GM18520 (cell line): ENCODE results near the gene SPRYD4.
"Not testable (repeated sequence)": the region's sequence is repeated elsewhere in the genome, so short reads cannot be mapped to it uniquely, and the experiment has no call there.

Experiments
- ATAC-seq: cut with Tn5 transposase; IDR thresholded peaks from one replicate; pipeline ENCODE4 v1.9.1; 2021; ENCODE audit not compliant: unreplicated experiment

The SPRYD4 gene

DNA sequence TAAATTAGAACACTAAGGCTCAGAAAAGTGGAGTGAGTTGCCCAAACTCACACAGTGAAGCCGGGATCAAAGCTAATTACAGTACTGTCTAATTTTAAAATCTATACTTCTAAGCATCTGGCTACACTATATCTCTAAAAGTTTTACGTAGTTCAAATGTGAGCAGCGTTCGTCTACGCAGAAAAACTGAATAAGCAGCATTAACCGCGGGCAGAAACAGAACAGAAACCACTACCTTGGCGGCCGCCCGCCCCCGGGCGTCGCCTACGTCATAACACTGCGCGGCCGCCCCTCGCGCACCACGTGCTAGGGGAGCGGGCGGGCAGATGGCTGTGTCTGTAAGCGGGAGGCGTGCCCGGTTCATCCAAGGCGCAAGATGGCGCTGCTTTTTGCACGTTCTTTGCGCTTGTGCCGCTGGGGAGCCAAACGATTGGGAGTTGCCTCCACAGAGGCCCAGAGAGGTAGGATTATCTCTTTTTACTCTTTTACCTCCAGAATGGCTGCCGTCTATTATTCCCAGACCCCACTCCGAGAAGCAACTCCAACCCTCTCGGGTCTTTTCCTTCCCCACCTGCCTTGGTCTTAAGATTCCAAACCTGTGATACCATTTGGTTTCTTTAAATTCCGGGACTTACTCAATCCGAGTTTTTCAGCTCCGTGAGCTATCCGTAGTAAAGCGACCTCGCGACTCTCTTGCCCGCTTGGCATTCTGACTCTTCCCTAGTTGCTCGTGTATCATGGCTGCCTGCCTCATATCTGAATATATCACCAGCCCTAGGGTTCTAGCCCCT lies at the start of gene SPRYD4:
Gene SPRYD4, plus strand, starts transcription at position 363 of the 791 bp plus-strand sequence. Its CDS starts 14 bp downstream, at position 377.
- ATAC-seq, result peak; percentile 89

- ATAC-seq, result no peak
Observed at GRCh38 chr12:56420411-56420810, 48.0 kb upstream of the SPRYD4 start.

GRCh38 chr12:56425193-56425592 lies 43.2 kb upstream of the SPRYD4 start:
- no peak for ATAC-seq

DNA sequence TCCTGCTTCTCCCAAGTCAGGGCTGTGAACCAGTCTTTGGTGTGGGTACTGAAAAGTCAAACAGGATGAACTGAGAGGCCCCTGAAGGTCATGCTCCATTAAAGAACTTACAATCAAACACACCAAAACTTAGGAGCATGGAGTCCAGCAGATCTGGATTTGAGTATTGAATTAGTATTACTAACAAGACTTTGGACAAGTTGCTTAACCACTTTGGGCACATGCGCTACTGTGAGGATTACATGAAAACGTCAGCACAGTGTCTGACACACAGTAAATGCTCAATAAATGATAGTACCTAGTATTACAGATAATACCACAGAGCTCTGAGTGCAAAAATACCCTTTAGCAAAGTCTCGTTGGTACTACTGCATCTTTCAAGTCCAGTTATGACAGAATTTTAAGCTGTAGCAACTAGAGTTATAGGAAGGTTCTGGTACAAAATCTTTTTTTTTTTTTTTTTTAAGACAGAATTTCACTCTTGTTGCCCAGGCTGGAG lies 42.4 kb upstream of the SPRYD4 start:
- ATAC-seq, result no peak

GRCh38 chr12:56431288-56431687 lies 37.1 kb upstream of the SPRYD4 start:
- ATAC-seq, result no peak

GRCh38 chr12:56431850-56432249 lies 36.5 kb upstream of the SPRYD4 start:
- ATAC-seq, result no peak

DNA sequence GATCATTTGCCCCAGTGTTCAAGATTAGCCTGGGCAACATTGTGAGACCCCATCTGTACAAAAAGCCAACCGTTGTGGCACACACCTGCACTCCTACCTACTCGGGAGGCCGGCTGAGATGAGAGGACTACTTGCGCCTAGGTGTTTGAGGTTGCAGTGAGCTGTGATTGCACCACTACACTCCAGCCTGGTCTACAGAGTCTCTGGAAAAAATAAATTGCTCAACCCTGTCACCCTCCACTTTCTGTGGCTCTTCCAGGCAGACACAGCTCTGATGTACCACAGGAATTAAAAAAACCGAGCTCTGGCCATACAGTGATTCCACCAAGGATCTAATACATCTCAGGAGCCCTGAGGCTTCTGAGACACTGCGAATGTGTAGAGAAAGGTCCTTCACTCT lies 33.5 kb upstream of the SPRYD4 start:
- ATAC-seq, result no peak

GRCh38 chr12:56437430-56438176 lies 30.8 kb upstream of the SPRYD4 start:
- ATAC-seq, result no peak

GRCh38 chr12:56443208-56443607 lies 25.2 kb upstream of the SPRYD4 start:
- not testable (repeated sequence) for ATAC-seq

GRCh38 chr12:56448860-56449621 lies 19.3 kb upstream of the SPRYD4 start, which contains the start of gene TIMELESS:
Gene TIMELESS, minus strand, starts transcription at chr12:56449426. Its CDS starts 15,256 bp downstream, at chr12:56434170.
- peak; percentile 83 for ATAC-seq

- no peak for ATAC-seq
Observed at GRCh38 chr12:56449622-56449984, 18.8 kb upstream of the SPRYD4 start.

- no peak for ATAC-seq
Observed at GRCh38 chr12:56450241-56450640, 18.1 kb upstream of the SPRYD4 start.

- ATAC-seq, result no peak
Observed at GRCh38 chr12:56451147-56451546, 17.2 kb upstream of the SPRYD4 start.

DNA sequence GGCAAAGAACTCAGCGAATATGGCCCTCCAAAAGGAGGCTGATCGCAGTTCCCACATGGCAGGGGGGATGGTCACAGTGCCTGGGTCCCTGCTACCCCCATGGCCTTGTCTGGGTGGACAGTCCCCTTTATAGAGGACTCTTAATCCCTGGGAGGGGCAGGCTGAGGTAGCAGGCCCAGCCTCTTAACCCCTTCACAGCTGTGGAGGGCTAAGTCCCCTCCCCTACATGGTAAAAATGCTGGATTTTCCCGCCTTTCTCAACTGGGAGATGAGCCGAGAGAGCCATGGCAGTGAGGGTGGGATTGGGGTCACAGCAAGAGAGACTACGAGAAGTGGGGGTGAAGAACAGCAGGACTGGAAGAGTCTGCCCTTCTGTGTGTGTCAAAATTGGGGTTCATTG lies 13.8 kb upstream of the SPRYD4 start, which contains the start of gene MIP:
Gene MIP, minus strand, starts transcription at position 101 of the 400 bp plus-strand sequence. Its CDS starts 44 bp downstream, at position 57.
- ATAC-seq, result no peak

- no peak for ATAC-seq
Observed at GRCh38 chr12:56457817-56458216, 10.6 kb upstream of the SPRYD4 start.

GRCh38 chr12:56461235-56462159 lies 6.9 kb upstream of the SPRYD4 start:
- ATAC-seq, result no peak

GRCh38 chr12:56462565-56462964 lies 5.8 kb upstream of the SPRYD4 start:
- no peak for ATAC-seq

DNA sequence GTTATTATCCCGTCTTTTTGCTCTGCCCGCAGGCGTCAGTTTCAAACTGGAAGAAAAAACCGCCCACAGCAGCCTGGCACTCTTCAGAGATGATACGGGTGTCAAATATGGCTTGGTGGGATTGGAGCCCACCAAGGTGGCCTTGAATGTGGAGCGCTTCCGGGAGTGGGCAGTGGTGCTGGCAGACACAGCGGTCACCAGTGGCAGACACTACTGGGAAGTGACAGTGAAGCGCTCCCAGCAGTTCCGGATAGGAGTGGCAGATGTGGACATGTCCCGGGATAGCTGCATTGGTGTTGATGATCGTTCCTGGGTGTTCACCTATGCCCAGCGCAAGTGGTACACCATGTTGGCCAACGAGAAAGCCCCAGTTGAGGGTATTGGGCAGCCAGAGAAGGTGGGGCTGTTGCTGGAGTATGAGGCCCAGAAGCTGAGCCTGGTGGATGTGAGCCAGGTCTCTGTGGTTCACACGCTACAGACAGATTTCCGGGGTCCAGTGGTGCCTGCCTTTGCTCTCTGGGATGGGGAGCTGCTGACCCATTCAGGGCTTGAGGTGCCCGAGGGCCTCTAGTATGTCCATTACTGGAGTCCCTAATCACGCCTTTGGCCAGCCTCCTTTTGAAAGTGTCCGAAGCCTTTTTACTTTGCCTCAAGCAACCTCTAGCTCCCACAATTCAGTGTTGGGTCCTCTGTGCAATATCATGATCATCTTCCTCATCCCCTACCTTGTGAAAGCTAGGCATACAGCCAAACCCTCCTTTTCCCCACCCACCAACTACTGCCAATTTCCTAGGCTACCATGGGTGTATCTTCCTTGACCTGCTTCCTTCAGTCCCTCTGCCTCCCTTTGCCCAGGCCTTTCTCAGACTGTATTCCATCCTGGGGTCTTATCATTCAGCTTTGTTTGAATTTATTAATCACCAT lies 891 bp downstream of the SPRYD4 start:
- ATAC-seq, result no peak

DNA sequence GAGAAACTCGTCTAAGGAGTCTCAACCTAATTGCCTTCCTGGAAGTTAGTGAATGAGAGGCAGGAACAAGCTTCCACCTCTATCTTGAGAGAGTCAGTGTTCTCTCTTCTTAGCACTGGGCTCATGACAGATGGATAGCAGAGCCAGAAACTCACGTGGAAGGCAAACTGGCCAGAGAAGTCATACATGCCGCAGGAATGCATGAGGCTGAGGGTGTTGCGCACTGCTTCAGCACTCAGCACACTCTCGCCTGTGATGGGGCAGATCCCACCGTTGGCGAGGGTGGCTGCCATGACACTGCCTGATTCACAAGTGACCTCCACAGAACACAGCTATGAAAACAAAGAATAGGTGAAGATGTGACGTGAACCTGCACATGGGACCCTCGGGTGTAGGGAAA lies 6.0 kb downstream of the SPRYD4 start:
- ATAC-seq, result no peak
